OCI-LY3 (cell line): ENCODE results near the gene PGLYRP4.

Experiments used
- H2AFZ ChIP-seq: fragments of 200-600, 300-600 bp; shearing (Covaris generic); 2 replicates; pipeline ENCODE4 v1.6.0; 2014; ENCODE audit warnings: antibody characterized with exemption, low read depth, low read length
- H3K27ac ChIP-seq: fragments of 200-600, 300-600 bp; sonication (generic); 2 replicates; pipeline ENCODE4 v1.5.1; 2014; ENCODE audit warnings: mild to moderate bottlenecking, low read length, moderate library complexity, mixed read lengths
- H3K27me3 ChIP-seq: fragments of 200-600, 300-600 bp; sonication (generic); 2 replicates; pipeline ENCODE4 v1.6.1; 2014; ENCODE audit warnings: low read depth, low read length, mixed read lengths
- H3K36me3 ChIP-seq: fragments of 200-600, 300-600 bp; sonication (generic); replicated peaks from 2 replicates; pipeline ENCODE3; 2014; ENCODE audit warnings: low read depth, low read length, mixed read lengths
- H3K4me1 ChIP-seq: fragments of 300-600, 200-600 bp; sonication (generic); 2 replicates; pipeline ENCODE4 v1.6.1; 2014; ENCODE audit warnings: low read length, mixed read lengths
- H3K4me2 ChIP-seq: fragments of 200-600, 300-600 bp; sonication (generic); 2 replicates; pipeline ENCODE4 v1.6.1; 2014; ENCODE audit warnings: low read length, mixed read lengths
- H3K4me3 ChIP-seq: fragments of 300-600, 200-600 bp; sonication (generic); 2 replicates; pipeline ENCODE4 v1.5.1; 2014; ENCODE audit warnings: antibody characterized with exemption, mild to moderate bottlenecking, low read length, moderate library complexity
- H3K79me2 ChIP-seq: fragments of 300-600, 200-600 bp; shearing (Covaris generic); 2 replicates; pipeline ENCODE4 v1.6.1; 2014; ENCODE audit warnings: mild to moderate bottlenecking, low read length, mixed read lengths
- H3K9ac ChIP-seq: fragments of 300-600, 200-600 bp; shearing (Covaris generic); 2 replicates; pipeline ENCODE4 v1.6.0; 2014; ENCODE audit warnings: mild to moderate bottlenecking, low read length, moderate library complexity
- H3K9me3 ChIP-seq: fragments of 200-600, 300-600 bp; shearing (Covaris generic); 2 replicates; pipeline ENCODE4 v1.6.1; 2014; ENCODE audit warnings: low read length, mixed read lengths; ENCODE audit not compliant: insufficient read depth
- H4K20me1 ChIP-seq: fragments of 200-600, 300-600 bp; sonication (generic); 2 replicates; pipeline ENCODE4 v1.6.1; 2016; ENCODE audit warnings: low read length, mixed read lengths; ENCODE audit not compliant: insufficient read depth
- EZH2phosphoT487 ChIP-seq: fragments of 200-600 bp; shearing (Covaris generic); IDR thresholded peaks from 2 replicates; pipeline ENCODE4 v1.6.1; 2018; ENCODE audit warnings: antibody characterized with exemption, mixed run types, low read depth
- TF ChIP-seq, protein P1 (sequence below): fragments of 200-600, 300-600 bp; sonication (generic); IDR thresholded peaks from 2 replicates; pipeline ENCODE4 v1.5.1; 2014; ENCODE audit warnings: antibody characterized with exemption, low read length, low read depth

PGLYRP4 gene

DNA sequence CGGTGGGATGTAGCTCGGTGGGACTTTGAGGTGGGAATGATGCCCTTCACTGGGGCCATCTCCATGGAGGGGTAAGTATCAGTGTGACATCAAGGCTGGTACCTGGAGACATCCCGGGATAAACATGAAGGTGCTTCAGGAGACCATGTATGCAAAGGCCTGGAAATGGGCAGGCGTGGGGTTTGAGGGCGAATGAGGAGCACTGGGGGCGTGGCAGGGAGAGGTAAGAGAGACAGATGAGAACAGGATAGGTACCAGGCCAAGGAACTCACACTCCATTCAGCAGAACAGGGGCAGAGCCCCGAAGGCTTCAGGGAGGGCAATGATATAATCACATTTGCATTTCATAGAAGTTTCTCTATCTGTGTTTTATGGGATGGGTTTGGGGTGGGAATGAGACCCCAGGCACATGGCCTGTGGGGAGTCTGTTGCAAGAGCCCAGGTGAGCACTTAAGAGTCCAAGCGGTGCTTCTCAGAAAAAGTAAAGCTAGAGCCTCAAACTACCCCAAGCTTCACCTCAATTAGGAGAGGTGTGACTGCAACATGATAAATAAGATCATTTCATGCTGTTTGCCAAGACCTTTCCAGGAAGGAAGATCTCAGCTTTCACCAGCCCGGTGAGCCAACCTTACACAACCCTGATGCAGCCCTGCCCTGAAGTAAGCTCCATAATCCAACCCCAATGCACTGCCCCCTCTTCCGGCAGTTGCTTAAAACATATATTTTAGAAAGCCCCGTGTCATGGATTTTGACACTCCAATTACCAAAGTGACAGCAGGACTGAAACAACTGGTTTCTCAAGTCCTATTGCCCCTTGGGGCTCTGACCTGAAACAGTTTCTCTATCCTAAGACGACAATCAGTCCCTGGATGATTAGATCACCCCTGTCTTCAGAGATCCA lies 16.4 kb upstream of the PGLYRP4 start:
- Histone ChIP-seq H3K79me2 (no peaks in the 10 kb centered on the region), H3K27ac (no peak overlapping the region), H4K20me1 (no peaks in the 10 kb centered on the region), H3K9ac (no peak overlapping the region), H2AFZ (no peak overlapping the region), H3K36me3 (no peaks in the 10 kb centered on the region), H3K4me1 (peaks cover 11% of the 10 kb centered on the region), H3K27me3 (peaks cover 26% of the 10 kb centered on the region), H3K4me2 (no peak overlapping the region), H3K4me3 (no peak overlapping the region), H3K9me3 (no peaks in the 10 kb centered on the region)
- TF ChIP-seq, protein P1, sequence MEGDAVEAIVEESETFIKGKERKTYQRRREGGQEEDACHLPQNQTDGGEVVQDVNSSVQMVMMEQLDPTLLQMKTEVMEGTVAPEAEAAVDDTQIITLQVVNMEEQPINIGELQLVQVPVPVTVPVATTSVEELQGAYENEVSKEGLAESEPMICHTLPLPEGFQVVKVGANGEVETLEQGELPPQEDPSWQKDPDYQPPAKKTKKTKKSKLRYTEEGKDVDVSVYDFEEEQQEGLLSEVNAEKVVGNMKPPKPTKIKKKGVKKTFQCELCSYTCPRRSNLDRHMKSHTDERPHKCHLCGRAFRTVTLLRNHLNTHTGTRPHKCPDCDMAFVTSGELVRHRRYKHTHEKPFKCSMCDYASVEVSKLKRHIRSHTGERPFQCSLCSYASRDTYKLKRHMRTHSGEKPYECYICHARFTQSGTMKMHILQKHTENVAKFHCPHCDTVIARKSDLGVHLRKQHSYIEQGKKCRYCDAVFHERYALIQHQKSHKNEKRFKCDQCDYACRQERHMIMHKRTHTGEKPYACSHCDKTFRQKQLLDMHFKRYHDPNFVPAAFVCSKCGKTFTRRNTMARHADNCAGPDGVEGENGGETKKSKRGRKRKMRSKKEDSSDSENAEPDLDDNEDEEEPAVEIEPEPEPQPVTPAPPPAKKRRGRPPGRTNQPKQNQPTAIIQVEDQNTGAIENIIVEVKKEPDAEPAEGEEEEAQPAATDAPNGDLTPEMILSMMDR, result no peak
- no peak for TF ChIP-seq EZH2phosphoT487

DNA sequence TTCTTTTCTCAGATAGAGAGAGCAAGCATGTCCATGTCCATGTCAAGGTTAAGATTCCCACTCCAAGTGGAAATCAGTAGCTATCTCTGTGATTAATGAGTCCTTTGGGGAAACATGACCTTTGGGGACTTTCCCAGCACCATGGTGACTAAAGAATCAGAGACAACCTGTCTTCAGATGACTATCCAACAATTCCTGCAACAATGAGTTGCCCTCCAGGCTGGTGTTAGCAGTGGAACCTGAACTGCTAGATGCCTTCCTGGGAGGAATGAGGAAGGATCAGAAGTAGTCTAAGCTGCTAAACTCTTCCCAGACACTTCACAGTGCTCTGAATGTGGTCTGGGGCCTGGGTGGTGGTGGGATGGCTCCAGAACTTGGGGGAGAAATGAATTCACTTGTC lies 15.5 kb upstream of the PGLYRP4 start:
- no peak overlapping the region for H3K27ac ChIP-seq
- H3K9me3 ChIP-seq, result no peaks in the 10 kb centered on the region
- no peak overlapping the region for H3K4me2 ChIP-seq
- H3K9ac ChIP-seq, result no peak overlapping the region
- TF ChIP-seq EZH2phosphoT487, result no peak
- TF ChIP-seq, protein P1, result no peak
- no peaks in the 10 kb centered on the region for H3K36me3 ChIP-seq
- no peak overlapping the region for H3K4me3 ChIP-seq
- H3K79me2 ChIP-seq, result no peaks in the 10 kb centered on the region
- no peak overlapping the region for H2AFZ ChIP-seq
- H3K4me1 ChIP-seq, result peaks cover 16% of the 10 kb centered on the region
- no peaks in the 10 kb centered on the region for H4K20me1 ChIP-seq
- H3K27me3 ChIP-seq, result peaks cover 17% of the 10 kb centered on the region

DNA sequence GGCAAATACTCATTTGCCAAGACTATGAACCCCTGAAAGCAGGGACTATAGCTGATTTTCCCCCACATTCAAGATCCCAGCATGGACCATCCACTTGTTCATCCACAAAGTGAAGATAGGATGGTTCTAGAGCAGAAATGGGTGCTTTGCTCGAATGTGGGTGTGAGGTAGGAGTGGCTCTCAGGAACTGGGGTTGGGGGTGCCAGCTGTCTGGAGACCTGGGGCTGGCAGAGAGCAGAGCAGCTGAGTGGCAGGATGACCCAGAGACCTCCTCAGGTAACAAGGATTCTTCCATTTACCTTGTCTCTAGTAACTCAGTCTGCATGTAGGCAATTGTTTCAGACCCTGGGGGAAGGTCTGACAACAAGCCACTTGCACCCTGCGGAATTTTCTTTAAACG lies 15.0 kb upstream of the PGLYRP4 start:
- no peaks in the 10 kb centered on the region for H3K79me2 ChIP-seq
- no peaks in the 10 kb centered on the region for H3K36me3 ChIP-seq
- no peak overlapping the region for H2AFZ ChIP-seq
- no peaks in the 10 kb centered on the region for H4K20me1 ChIP-seq
- H3K4me3 ChIP-seq, result no peak overlapping the region
- H3K27ac ChIP-seq, result no peak overlapping the region
- H3K4me2 ChIP-seq, result no peak overlapping the region
- H3K9me3 ChIP-seq, result no peaks in the 10 kb centered on the region
- peaks cover 16% of the 10 kb centered on the region for H3K27me3 ChIP-seq
- H3K4me1 ChIP-seq, result peaks cover 21% of the 10 kb centered on the region
- no peak overlapping the region for H3K9ac ChIP-seq
- TF ChIP-seq, protein P1, result no peak
- TF ChIP-seq EZH2phosphoT487, result no peak

DNA sequence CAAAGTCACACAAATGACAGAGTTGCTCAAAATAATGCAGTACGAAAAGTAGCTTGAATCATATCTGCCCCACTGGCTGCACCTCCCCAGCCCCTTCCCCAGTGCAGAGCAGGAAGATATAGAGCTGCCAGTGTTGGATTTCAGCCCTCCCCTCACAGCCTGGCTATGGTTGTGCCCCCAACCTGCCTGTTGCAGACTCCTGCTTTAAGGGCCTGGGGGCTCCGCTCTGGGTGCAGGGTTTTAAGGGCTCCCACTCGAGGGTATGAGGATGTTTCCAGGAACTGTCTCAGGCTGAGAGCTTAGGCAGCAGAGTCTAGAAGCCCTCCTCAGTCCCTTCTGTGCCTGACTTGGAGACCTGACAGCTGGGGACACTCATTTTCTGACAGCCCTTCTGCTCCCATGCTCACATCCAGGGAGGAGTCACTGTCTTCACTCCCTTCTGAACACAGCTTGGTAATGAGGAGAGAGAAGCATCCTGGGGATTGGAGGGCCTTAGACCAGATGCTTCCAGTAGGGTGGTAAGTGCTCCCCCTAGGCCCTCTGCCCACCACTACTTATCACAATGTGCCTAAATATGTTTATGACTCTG lies 13.6 kb upstream of the PGLYRP4 start:
- Histone ChIP-seq H3K27ac (no peak overlapping the region), H3K36me3 (no peaks in the 10 kb centered on the region), H2AFZ (no peak overlapping the region), H3K79me2 (no peaks in the 10 kb centered on the region), H3K4me2 (no peak overlapping the region), H3K4me3 (no peak overlapping the region), H3K4me1 (peaks cover 30% of the 10 kb centered on the region), H3K9ac (no peak overlapping the region), H3K27me3 (peaks cover 16% of the 10 kb centered on the region), H3K9me3 (no peaks in the 10 kb centered on the region), H4K20me1 (no peaks in the 10 kb centered on the region)
- TF ChIP-seq EZH2phosphoT487, result no peak
- TF ChIP-seq, protein P1, result no peak
